GM19397 (cell line): ENCODE measurements around the gene ANXA11.

Experiments
- ATAC-seq: cut with Tn5 transposase; IDR thresholded peaks from one replicate; pipeline ENCODE4 v1.9.1; 2021; ENCODE audit warnings: mild to moderate bottlenecking, moderate library complexity; ENCODE audit not compliant: unreplicated experiment

ANXA11 gene

DNA sequence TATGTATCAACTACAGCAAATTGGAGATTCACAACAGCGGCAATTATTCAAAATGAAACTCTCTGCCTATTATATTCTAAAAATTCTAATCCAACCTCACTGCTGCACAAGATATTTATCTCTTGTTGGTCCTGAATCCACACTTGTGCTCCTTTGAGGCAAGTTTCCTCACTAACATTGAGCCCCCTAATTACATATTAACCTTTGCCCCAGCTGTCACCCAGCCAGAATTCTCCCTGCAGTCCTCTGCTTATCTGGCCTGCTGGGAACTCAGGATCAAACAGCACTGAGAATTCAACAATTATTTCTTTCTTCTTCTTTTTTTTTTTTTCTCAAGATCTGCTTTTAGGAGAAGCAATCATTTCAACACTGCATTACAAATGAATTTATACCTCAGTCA is 94.4 kb downstream of the ANXA11 start:
- no peak for ATAC-seq

DNA sequence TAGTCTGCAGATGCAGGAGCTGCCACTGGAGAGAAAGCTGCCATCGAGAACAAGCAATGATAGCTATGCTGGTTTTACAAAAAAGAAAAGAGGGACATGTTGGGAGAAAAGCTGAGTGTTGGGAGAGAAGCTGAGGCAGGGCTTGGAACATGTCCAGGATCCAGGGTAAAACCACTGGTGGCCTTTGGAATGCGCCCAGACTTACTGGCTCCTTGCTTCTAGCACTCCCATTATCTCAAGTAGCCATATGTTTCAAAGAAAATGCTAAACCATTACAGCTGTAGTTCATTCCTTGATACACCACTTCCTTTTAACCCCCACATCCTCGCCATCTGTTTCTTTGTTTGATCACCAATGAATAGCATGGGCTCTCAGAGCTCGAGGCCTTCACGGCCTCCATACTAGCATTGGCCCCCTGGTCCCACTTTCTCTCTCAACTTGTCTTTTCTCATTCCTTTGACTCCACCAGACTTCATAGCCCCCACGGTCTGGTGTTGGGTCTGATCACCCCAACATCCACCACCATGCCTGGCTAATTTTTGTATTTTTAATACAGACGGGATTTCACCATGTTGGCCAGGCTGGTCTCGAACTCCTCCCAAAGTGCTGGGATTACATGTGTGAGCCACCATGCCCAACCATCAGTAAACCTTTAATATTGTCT is 96.6 kb downstream of the ANXA11 start:
- ATAC-seq = no peak

DNA sequence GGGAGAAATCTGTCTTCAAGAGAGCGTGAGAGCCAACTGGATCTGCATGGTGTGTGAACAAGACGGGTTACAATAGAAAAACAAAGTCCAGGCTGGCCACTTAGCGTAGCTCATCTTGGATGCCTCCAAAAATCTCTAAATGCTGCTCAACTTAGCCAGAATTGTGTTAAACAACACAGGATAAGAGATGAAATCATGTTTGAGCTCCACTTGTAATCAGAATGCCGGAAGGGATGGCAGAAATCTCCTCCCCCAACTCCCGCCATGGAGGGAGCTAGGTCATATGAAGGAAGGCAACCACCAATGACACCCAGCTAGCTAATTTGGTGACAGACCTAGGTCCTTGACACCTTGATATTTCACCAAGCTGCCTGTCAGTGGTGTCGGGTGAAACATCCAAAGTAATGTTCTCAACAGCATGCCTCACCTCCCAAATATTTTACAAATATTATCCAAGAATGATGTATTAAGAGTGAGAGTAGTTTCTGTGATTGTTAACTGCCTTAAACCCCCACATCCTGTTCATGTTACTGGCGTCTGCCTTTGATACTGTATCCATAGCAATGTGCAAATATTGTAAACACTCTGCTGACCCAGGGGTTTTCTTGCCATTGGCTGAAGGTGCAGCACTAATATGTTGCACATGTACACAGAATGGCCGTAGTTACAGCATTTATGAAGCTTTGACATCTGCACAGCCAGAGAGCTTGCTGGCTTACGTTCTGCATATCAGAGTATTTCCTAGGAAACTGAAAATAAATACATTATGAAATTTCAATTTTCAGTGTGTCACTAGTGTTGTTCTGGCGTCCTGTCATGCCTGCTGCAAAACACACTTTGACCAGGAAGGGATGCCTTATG is 101.0 kb downstream of the ANXA11 start:
- no peak for ATAC-seq
